ENCODE data around the gene FZD10. TPM values are rescaled to one million over a fixed set of nuclear protein-coding genes. Genes with fewer than 3 reads are reported as not detected.
A peak's percentile ranks its signal among the peaks of the same experiment; 100 is the strongest.

FZD10 gene
- total RNA-seq, 1 experiment from 2014 or later, result not detected

GRCh38 chr12:130181211-130181610, 18.9 kb downstream of the FZD10 start:
- no peak for DNase-seq
- Histone ChIP-seq H3K36me3 (no peaks in the 10 kb centered on the region), H3K9me3 (no peaks in the 10 kb centered on the region), H3K27me3 (no peaks in the 10 kb centered on the region), H3K4me3 (no peak overlapping the region)

- no peak overlapping the region for H3K4me3 ChIP-seq
- H3K27me3 ChIP-seq, result no peaks in the 10 kb centered on the region
- H3K36me3 ChIP-seq, result no peaks in the 10 kb centered on the region
- H3K9me3 ChIP-seq, result no peaks in the 10 kb centered on the region
- DNase-seq, result no peak
These were observed 21.5 kb downstream of the FZD10 start for GRCh38 chr12:130183585-130184370.

DNA sequence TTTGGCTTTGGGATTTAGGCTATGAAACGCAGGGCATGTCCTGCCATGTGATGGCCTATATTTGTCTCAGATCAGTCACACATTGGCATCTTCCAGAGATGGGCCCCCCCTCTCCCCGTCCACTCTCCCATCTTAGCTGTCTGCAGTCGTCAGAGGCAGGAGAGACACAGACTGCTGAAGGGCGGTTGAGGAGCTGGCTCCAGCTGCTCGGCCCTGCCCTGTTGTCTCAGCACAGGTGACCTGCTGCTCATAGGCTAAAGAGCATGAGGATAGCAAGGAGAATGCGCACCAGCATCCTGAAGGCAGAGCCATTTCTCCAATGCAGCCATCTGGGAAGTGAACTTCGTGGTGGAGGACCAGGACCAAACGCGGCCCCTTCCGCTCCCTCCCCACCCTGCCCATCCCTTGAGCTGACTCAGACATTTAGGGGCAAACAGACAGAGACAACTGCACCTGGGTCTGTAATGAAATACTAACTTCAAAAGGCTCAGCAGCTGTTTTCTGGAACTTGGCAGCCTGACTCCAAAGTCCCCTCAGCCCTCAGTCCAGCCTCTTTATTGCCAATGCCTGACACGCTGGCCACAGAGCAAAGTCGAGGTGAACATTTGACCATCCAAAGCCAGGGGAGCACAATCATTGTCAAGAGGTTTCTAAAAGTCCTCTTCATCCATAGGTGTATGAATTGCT, 22.3 kb downstream of the FZD10 start:
- no peaks in the 10 kb centered on the region for H3K9me3 ChIP-seq
- no peaks in the 10 kb centered on the region for H3K36me3 ChIP-seq
- DNase-seq, result no peak
- no peaks in the 10 kb centered on the region for H3K27me3 ChIP-seq
- H3K4me3 ChIP-seq, result no peak overlapping the region

DNA sequence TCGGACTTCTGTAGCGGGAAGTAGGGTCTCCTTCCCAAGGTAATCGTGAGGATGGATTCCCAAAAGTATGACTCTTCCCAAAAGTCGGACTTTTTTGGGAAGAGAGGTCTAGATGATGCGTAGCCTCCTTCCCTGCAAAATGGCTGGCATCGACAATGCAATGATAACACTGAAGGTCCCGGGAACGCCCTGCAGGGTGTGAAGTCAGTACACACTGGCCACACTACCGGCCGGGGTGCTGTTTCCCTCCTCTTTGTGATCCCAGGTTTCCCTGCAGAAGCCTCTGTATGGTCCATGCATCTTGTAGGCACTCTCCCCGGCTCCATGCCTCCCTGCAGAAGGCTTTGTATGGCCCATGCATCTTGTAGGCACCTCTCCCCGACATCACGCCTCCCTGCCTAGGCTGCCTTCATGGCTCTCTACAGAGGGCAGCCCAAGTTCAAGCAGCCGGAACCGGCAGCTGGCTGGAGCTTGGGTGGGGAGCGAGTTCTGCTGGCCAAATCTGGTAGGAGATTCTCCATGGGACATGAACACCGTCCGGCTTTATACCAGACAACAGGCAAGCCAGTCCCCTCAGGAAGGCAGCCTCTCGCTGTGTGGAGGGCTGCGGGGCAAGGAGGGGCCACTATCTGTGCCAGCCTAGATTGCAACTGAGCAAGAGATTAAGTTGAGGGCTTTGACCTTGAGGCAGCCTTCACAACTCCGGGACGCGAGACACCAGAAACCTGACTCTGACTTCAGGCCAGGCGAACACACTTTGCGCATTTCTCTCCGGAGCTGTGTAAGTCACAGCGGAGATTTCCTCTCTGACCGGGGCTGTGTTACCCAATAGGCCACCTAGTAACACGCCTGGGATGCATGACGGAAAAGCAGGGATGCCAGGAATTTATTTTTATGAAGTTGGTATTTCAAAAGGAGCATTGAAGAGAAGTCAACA, 23.5 kb downstream of the FZD10 start:
- Histone ChIP-seq H3K27me3 (no peaks in the 10 kb centered on the region), H3K4me3 (no peak overlapping the region), H3K36me3 (no peaks in the 10 kb centered on the region), H3K9me3 (no peaks in the 10 kb centered on the region)
- DNase-seq, result no peak

GRCh38 chr12:130186651-130187268, 24.5 kb downstream of the FZD10 start:
- no peaks in the 10 kb centered on the region for H3K36me3 ChIP-seq
- H3K4me3 ChIP-seq, result no peak overlapping the region
- no peaks in the 10 kb centered on the region for H3K9me3 ChIP-seq
- no peaks in the 10 kb centered on the region for H3K27me3 ChIP-seq
- DNase-seq, result peak; percentile 53

DNA sequence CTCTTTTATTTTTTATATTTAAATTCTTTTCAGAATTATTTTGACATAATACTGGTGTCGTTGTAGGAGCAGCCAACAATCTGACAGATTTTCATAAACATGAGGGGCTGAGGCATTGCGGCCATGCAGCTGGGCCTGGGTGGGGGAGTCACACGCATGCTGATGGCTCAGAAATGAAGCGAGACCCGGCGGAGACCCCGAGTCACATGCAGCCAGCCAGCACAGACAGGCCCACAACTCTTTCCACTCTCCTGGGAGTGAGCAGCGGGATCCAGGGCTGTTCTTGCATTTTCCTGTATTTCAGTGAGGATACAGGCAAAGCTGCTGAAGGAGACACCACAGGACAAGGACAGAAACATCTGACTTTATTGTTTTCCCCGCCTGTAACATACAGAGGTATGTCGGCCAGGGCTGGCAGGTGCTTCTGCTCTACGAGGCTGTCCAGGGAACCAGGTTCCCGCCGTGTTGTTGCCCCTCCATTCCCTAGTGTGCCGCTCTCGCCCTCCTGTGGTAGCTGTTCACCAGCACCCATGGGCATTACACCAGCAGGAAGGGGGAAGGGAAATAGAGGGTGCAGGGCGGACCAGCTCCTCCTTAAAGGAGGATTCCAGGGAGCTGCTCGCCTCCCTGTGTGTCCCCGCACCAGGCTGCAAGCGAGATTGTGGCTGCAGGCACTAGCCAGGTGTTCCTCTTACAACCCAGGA, 30.5 kb downstream of the FZD10 start:
- no peak for DNase-seq
- H3K27me3 ChIP-seq, result no peaks in the 10 kb centered on the region

DNA sequence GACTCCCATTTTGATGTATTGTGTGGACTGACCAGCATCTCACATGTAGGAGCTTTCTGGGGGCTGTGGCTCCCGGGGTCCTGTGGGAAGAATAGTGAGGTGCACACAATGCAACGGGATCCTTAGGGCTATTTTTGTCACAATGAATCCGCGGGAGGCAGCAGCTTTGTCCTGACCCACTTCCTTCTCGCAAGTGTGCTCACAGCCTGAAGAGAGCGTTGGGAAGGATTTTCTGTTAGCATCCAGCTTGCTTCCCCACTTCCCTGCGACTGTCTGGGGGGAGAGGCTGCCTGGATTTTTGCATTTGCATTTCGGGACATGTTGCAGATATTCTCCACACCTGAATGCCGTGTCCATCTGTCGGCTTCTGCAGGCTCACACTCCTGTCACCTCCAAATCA, 31.9 kb downstream of the FZD10 start:
- Histone ChIP-seq H3K27me3 (no peaks in the 10 kb centered on the region), H3K9me3 (no peaks in the 10 kb centered on the region), H3K36me3 (no peaks in the 10 kb centered on the region), H3K4me3 (no peak overlapping the region)
- no peak for DNase-seq

More for the DNA sequence above, 30.5 kb downstream of the FZD10 start:
- Histone ChIP-seq H3K36me3 (no peaks in the 10 kb centered on the region), H3K4me3 (no peak overlapping the region), H3K9me3 (no peaks in the 10 kb centered on the region)

DNA sequence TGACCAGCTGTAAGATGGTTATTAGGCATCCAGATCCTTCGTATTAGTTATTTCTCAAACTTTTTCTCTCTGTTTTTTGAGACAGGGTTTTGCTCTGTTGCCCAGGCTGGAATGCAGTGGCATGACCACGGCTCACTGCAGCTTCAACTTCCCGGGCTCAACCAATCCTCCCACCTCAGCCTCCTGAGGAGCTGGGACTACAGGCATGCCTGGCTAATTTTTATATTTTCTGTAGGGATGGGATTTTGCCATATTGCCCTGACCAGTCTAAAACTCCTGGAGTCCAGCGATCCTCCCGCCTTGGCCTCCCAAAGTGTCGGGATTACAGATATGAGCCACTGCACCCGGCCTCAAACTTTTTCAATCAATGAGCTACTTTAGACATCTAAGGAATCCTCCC, 33.1 kb downstream of the FZD10 start:
- no peaks in the 10 kb centered on the region for H3K36me3 ChIP-seq
- no peak for DNase-seq
- no peak overlapping the region for H3K4me3 ChIP-seq
- H3K9me3 ChIP-seq, result no peaks in the 10 kb centered on the region
- H3K27me3 ChIP-seq, result no peaks in the 10 kb centered on the region

DNA sequence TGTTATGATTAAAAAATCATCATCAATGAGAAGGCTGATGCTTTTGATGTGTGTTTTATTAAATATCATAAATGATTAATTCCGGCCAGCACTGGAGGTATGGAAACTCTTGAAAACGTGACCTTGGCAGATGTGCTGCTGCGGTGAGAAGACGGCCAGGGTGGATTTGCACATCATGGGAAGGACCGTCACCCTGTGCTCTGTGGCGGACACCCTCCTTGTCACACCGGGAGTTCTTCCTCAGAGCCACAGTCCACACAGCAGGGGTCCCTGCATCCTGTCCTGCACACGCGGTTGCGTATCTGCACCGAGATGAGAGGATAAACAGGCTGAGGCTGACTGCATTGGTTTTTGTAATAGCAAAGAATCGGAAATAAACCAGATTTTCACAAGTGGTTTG, 33.5 kb downstream of the FZD10 start:
- Histone ChIP-seq H3K4me3 (no peak overlapping the region), H3K9me3 (no peaks in the 10 kb centered on the region), H3K27me3 (no peaks in the 10 kb centered on the region), H3K36me3 (no peaks in the 10 kb centered on the region)
- DNase-seq, result no peak

DNA sequence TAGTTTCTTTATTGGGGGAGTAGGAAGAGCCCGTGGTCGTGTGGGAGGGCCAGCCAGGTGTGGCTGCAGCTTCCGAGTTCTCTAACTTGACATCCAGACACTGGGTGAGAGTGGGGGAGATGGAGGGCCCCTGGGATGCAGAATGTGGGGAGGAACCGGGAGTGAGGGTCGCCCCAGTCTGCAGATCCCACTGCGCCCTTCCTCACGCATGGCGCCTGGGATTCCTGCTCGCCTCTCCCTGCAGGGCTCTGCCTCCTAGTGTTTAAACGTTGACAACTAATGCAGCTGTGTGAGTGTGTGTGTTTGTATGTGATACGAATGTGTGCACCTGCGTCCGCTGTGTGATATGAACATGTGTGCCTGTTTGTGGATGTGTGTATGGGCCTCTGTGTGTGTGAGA, 34.6 kb downstream of the FZD10 start:
- Histone ChIP-seq H3K27me3 (no peaks in the 10 kb centered on the region), H3K9me3 (no peaks in the 10 kb centered on the region), H3K36me3 (no peaks in the 10 kb centered on the region), H3K4me3 (no peak overlapping the region)
- no peak for DNase-seq

GRCh38 chr12:130198026-130198662, 35.9 kb downstream of the FZD10 start:
- no peaks in the 10 kb centered on the region for H3K36me3 ChIP-seq
- DNase-seq, result no peak
- no peaks in the 10 kb centered on the region for H3K9me3 ChIP-seq
- H3K4me3 ChIP-seq, result no peak overlapping the region
- no peaks in the 10 kb centered on the region for H3K27me3 ChIP-seq

DNA sequence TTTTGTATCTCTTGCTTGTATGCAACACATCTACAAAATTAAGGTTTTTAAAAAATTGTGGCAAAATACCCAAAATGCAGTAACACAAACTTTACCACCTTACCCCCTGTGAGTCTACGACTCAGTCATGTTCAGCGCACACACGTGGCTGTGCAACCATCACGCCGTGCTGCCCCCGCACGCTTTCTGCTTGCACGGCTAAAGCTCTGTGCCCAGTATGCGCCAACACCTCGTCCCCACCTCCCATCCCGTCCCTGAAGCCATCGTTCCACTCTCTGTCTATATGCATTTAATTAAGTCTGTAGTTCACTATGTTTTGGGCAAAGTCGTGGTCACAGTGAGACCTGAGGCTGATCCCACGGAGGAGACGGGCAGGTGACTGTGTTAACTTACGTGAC, 36.4 kb downstream of the FZD10 start:
- H3K9me3 ChIP-seq, result no peaks in the 10 kb centered on the region
- no peak for DNase-seq
- H3K4me3 ChIP-seq, result no peak overlapping the region
- no peaks in the 10 kb centered on the region for H3K27me3 ChIP-seq
- H3K36me3 ChIP-seq, result no peaks in the 10 kb centered on the region

DNA sequence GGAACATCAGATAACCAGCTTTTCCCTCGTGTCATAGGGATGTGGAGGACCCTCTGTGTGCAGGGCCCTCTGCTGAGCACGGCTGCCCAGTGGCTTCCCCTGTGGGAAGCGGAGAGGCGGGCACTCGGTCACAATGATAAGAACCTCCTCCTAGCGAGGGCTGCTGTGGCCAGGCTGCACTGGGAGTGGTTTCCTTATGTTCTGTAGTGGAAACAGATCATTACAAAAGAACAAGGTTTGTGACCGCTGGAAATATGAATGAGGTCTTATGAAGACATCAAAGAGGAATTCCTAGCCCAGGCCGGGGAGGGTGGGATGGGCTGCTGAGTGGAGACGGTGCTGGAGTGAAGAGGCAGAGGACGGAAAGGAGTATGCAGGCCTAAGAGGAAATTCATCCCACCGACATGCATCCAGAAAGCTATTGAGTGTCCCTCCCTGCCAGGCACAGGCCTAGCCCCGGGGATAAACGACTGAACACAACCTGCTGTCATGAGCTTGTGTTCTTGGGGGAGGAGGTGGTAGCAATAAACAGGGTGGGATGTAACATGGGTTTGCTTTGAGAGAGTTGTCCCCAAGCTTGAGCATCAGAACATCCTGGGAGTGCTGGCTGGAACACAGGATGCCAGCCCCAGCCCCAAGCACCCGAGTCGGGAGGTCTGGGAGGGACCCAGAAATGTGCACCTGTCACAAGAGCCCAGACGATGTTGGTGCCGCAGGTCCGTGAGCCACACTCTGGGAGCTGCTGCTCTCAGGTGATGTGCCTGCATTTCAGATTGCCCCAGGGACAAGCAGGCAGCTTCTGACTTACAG, 37.5 kb downstream of the FZD10 start:
- H3K9me3 ChIP-seq, result no peaks in the 10 kb centered on the region
- no peaks in the 10 kb centered on the region for H3K36me3 ChIP-seq
- no peak overlapping the region for H3K4me3 ChIP-seq
- no peak for DNase-seq
- no peaks in the 10 kb centered on the region for H3K27me3 ChIP-seq

- DNase-seq, result no peak
- H3K9me3 ChIP-seq, result no peaks in the 10 kb centered on the region
- no peak overlapping the region for H3K4me3 ChIP-seq
- no peaks in the 10 kb centered on the region for H3K27me3 ChIP-seq
- no peaks in the 10 kb centered on the region for H3K36me3 ChIP-seq
These were observed 38.2 kb downstream of the FZD10 start for GRCh38 chr12:130200445-130200844.

DNA sequence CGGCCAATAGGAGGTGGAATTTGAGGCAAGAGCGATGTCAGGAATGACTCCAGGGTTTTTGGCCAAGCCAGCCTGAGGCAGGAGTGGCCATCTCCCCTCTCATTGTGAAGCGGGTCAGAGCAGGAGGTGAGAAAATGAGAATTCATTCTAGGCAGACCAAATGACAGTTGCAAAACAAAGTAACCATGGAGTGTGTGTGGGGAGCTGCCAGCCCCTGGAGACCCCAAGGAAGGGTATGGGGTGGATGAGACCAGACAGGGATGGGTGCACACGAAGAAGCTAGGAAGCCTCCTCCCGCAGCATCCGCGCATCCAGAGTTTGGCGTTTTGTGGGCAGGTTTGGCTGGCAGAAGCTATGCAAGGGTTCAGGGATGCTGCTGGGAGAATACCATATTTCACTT, 38.8 kb downstream of the FZD10 start:
- Histone ChIP-seq H3K36me3 (no peaks in the 10 kb centered on the region), H3K27me3 (no peaks in the 10 kb centered on the region), H3K4me3 (no peak overlapping the region), H3K9me3 (no peaks in the 10 kb centered on the region)
- no peak for DNase-seq
